Calu3 (cell line): ENCODE results near the gene RSPH10B. TPM values are rescaled to one million over a fixed set of nuclear protein-coding genes. Genes with fewer than 3 reads are reported as not detected.
"Not testable (repeated sequence)": the region's sequence is repeated elsewhere in the genome, so short reads cannot be mapped to it uniquely, and the experiment has no call there.

Experiments used
- BruUV-seq: library from RNA; stranded (reverse); fragments of 400-500 nt; replicated peaks from 2 replicates; lab custom pipeline; 2021; lab: Mats Ljungman, UMichigan
- CTCF ChIA-PET: fragments of 300-600 bp; sonication (Branson Sonifier 250); formaldehyde crosslinking; loops from one replicate; lab custom pipeline; 2022; ENCODE audit warnings: antibody characterized with exemption; lab: Charles Lee
- DNase-seq: peaks from one replicate; pipeline ENCODE4 v3.0.0; 2022
- H3K27ac Mint-ChIP-seq: one replicate; pipeline ENCODE4 v1.8.0; 2022; ENCODE audit warnings: mixed read lengths; ENCODE audit not compliant: unreplicated experiment
- H3K27me3 Mint-ChIP-seq: one replicate; pipeline ENCODE4 v1.8.0; 2022; ENCODE audit warnings: mixed read lengths; ENCODE audit not compliant: unreplicated experiment
- H3K36me3 Mint-ChIP-seq: one replicate; pipeline ENCODE4 v1.8.0; 2022; ENCODE audit warnings: mild to moderate bottlenecking, moderate library complexity, mixed read lengths; ENCODE audit not compliant: insufficient read depth, unreplicated experiment
- H3K4me1 Mint-ChIP-seq: one replicate; pipeline ENCODE4 v1.8.0; 2022; ENCODE audit warnings: mild to moderate bottlenecking, low read depth, mixed read lengths; ENCODE audit not compliant: unreplicated experiment
- H3K4me3 Mint-ChIP-seq: one replicate; pipeline ENCODE4 v1.8.0; 2022; ENCODE audit warnings: mild to moderate bottlenecking, low read depth, moderate library complexity, mixed read lengths; ENCODE audit not compliant: unreplicated experiment
- H3K9me3 Mint-ChIP-seq: one replicate; pipeline ENCODE4 v1.8.0; 2022; ENCODE audit warnings: low read depth, mixed read lengths; ENCODE audit not compliant: unreplicated experiment
- CTCF ChIP-seq: fragments of 200-600 bp; IDR thresholded peaks from one replicate; pipeline ENCODE4 v1.8.0; 2022; ENCODE audit warnings: antibody characterized with exemption; ENCODE audit not compliant: unreplicated experiment
- intact Hi-C: fragments of 100-400 bp; cut with micrococcal nuclease; formaldehyde crosslinking; loops from one replicate; pipeline ENCODE4 v1.10.0; 2022; ENCODE audit not compliant: unreplicated experiment
- total RNA-seq: library from RNA; stranded (reverse); gene quantifications from 2 replicates; pipeline ENCODE4 v1.2.3, GENCODE V29; 2022

RSPH10B gene
- total RNA-seq, 1 experiment from 2014 or later: 0.33 TPM

- CTCF ChIA-PET: interaction anchor here (0.7 to 1.0 kb wide), 3 partner anchors 33 to 95 kb away, joined by 3 to 5 read pairs (median 3); no protein-coding TSS in a partner anchor
- no peak for DNase-seq
- intact Hi-C loops: loop anchor here (5.0 kb wide), 1 partner anchor 41 kb away; no protein-coding TSS in a partner anchor
- BruUV-seq: no TSS peak
- Mint-ChIP-seq H3K4me1 (peaks cover 44% of the 10 kb centered on the region), H3K27me3 (no peaks in the 10 kb centered on the region), H3K9me3 (no peaks in the 10 kb centered on the region), H3K36me3 (peaks cover 81% of the 10 kb centered on the region), H3K4me3 (no peak overlapping the region), H3K27ac (peak overlapping the region; percentile 20)
- no peak for TF ChIP-seq CTCF
These were observed 41.1 kb upstream of the RSPH10B start for GRCh38 chr7:6011541-6011940.

- H3K4me3 Mint-ChIP-seq: peak overlapping the region; percentile 90
- CTCF ChIA-PET: interaction anchor here (1.5 kb wide), 1 partner anchor 45 kb away, joined by 3 read pairs; no protein-coding TSS in a partner anchor
- peak overlapping the region; percentile 74 for H3K27ac Mint-ChIP-seq
- peaks cover 54% of the 10 kb centered on the region for H3K4me1 Mint-ChIP-seq
- not testable (repeated sequence) for DNase-seq, H3K27me3 Mint-ChIP-seq, H3K9me3 Mint-ChIP-seq, BruUV-seq
- intact Hi-C loops: loop anchor here (5.0 kb wide), 1 partner anchor 42 kb away; no protein-coding TSS in a partner anchor
- peaks cover 74% of the 10 kb centered on the region for H3K36me3 Mint-ChIP-seq
These were observed 39.9 kb upstream of the RSPH10B start for GRCh38 chr7:6010370-6010769.

GRCh38 chr7:6008668-6009611 lies 38.5 kb upstream of the RSPH10B start, which contains the start of the genes AIMP2 and PMS2:
AIMP2 (plus strand) TSS chr7:6009272; CDS start chr7:6009364, 92 bp downstream.
PMS2 (minus strand) TSS chr7:6009049; CDS start chr7:6009019, 30 bp downstream.
- H3K4me3 Mint-ChIP-seq: peak within 1 kb of the TSS; percentile 90
- peak within 1 kb of the TSS; percentile 74 for H3K27ac Mint-ChIP-seq
- no peaks in the 10 kb centered on the region for H3K27me3 Mint-ChIP-seq
- DNase-seq: peak; percentile 99
- peaks cover 66% of the 10 kb centered on the region for H3K36me3 Mint-ChIP-seq
- peaks cover 54% of the 10 kb centered on the region for H3K4me1 Mint-ChIP-seq
- CTCF ChIA-PET: interaction anchor here (0.5 to 4.9 kb wide), 5 partner anchors 11 to 367 kb away, joined by 3 to 22 read pairs (median 5); no protein-coding TSS in a partner anchor
- no peaks in the 10 kb centered on the region for H3K9me3 Mint-ChIP-seq
- TSS peak; percentile 73 for BruUV-seq
- no peak for TF ChIP-seq CTCF
- intact Hi-C loops: no loop called here

- H3K9me3 Mint-ChIP-seq, DNase-seq, BruUV-seq, intact Hi-C loops, H3K27me3 Mint-ChIP-seq: not testable (repeated sequence)
- peaks cover 51% of the 10 kb centered on the region for H3K4me1 Mint-ChIP-seq
- peak overlapping the region; percentile 90 for H3K4me3 Mint-ChIP-seq
- peak overlapping the region; percentile 74 for H3K27ac Mint-ChIP-seq
- peaks cover 66% of the 10 kb centered on the region for H3K36me3 Mint-ChIP-seq
- CTCF ChIA-PET: interaction anchor here (0.7 to 4.9 kb wide), 4 partner anchors 10 to 300 kb away, joined by 3 to 22 read pairs (median 4); no protein-coding TSS in a partner anchor
These were observed 37.5 kb upstream of the RSPH10B start for GRCh38 chr7:6007835-6008590.
